SK-N-SH (cell line): ENCODE data around the gene CRB3.

Experiments
- CHD2 ChIP-seq: fragments of 150-350 bp; IDR thresholded peaks from 2 replicates; pipeline ENCODE4 v1.6.1; 2018; ENCODE audit warnings: low read length; ENCODE audit not compliant: partially characterized antibody
- NFIC ChIP-seq: IDR thresholded peaks from 2 replicates; pipeline ENCODE4 v1.4.0; 2012; ENCODE audit warnings: borderline replicate concordance
- POLR2AphosphoS5 ChIP-seq: IDR thresholded peaks from 2 replicates; pipeline ENCODE4 v1.6.1; 2012; ENCODE audit warnings: low read depth, low read length
- RFX5 ChIP-seq: IDR thresholded peaks from 2 replicates; pipeline ENCODE4 v1.6.1; 2012; ENCODE audit warnings: mild to moderate bottlenecking, improper control_type of control experiment, low read length
- SMC3 ChIP-seq: IDR thresholded peaks from 2 replicates; pipeline ENCODE4 v1.6.1; 2012; ENCODE audit warnings: low read depth, low read length, improper control_type of control experiment
- TAF1 ChIP-seq: IDR thresholded peaks from 2 replicates; pipeline ENCODE4 v1.6.1; 2012; ENCODE audit warnings: low read depth, mild to moderate bottlenecking, low read length, moderate library complexity, borderline replicate concordance
- TF ChIP-seq, protein P1 (sequence below): IDR thresholded peaks from 2 replicates; pipeline ENCODE4 v1.4.0; 2012; ENCODE audit warnings: low read depth
- TF ChIP-seq, protein P2 (sequence below): IDR thresholded peaks from 2 replicates; pipeline ENCODE4 v1.4.0; 2012; ENCODE audit warnings: low read depth, borderline replicate concordance
- TF ChIP-seq, protein P3 (sequence below): fragments of 200-600 bp; sonication (generic); IDR thresholded peaks from 2 replicates; pipeline ENCODE4 v1.6.1; 2017; ENCODE audit warnings: antibody characterized with exemption, mild to moderate bottlenecking, moderate library complexity
- TF ChIP-seq, protein P4 (sequence below): IDR thresholded peaks from 2 replicates; pipeline ENCODE4 v1.6.1; 2012; ENCODE audit warnings: mild to moderate bottlenecking, low read depth, low read length, moderate library complexity

DNA sequence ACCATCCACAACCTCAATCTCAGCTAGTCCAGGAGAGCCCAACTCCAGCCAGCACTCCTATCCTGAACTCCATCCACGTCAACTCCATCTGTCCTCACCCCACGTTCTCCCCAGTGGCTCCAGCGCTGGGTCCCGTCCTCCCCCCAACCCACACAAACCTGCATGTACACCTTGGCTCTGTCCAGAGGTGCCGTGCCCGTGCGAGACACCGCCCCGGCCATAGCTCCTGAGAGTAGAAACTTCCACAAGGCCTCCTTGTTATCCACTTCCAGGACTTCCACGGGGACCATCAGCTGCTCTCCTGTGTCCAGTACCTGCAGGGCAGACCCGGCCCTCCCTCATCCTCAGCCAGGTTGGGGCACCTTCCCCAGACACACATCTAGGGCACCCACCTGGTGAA, 32.2 kb upstream of the CRB3 start:
- TF ChIP-seq RFX5 (no peak), POLR2AphosphoS5 (no peak), TAF1 (no peak), SMC3 (no peak), NFIC (no peak), CHD2 (no peak)
- TF ChIP-seq, protein P1, sequence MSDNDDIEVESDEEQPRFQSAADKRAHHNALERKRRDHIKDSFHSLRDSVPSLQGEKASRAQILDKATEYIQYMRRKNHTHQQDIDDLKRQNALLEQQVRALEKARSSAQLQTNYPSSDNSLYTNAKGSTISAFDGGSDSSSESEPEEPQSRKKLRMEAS: no peak
- TF ChIP-seq, protein P2, sequence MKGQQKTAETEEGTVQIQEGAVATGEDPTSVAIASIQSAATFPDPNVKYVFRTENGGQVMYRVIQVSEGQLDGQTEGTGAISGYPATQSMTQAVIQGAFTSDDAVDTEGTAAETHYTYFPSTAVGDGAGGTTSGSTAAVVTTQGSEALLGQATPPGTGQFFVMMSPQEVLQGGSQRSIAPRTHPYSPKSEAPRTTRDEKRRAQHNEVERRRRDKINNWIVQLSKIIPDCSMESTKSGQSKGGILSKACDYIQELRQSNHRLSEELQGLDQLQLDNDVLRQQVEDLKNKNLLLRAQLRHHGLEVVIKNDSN: no peak
- TF ChIP-seq, protein P3, sequence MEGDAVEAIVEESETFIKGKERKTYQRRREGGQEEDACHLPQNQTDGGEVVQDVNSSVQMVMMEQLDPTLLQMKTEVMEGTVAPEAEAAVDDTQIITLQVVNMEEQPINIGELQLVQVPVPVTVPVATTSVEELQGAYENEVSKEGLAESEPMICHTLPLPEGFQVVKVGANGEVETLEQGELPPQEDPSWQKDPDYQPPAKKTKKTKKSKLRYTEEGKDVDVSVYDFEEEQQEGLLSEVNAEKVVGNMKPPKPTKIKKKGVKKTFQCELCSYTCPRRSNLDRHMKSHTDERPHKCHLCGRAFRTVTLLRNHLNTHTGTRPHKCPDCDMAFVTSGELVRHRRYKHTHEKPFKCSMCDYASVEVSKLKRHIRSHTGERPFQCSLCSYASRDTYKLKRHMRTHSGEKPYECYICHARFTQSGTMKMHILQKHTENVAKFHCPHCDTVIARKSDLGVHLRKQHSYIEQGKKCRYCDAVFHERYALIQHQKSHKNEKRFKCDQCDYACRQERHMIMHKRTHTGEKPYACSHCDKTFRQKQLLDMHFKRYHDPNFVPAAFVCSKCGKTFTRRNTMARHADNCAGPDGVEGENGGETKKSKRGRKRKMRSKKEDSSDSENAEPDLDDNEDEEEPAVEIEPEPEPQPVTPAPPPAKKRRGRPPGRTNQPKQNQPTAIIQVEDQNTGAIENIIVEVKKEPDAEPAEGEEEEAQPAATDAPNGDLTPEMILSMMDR: no peak
- TF ChIP-seq, protein P4, sequence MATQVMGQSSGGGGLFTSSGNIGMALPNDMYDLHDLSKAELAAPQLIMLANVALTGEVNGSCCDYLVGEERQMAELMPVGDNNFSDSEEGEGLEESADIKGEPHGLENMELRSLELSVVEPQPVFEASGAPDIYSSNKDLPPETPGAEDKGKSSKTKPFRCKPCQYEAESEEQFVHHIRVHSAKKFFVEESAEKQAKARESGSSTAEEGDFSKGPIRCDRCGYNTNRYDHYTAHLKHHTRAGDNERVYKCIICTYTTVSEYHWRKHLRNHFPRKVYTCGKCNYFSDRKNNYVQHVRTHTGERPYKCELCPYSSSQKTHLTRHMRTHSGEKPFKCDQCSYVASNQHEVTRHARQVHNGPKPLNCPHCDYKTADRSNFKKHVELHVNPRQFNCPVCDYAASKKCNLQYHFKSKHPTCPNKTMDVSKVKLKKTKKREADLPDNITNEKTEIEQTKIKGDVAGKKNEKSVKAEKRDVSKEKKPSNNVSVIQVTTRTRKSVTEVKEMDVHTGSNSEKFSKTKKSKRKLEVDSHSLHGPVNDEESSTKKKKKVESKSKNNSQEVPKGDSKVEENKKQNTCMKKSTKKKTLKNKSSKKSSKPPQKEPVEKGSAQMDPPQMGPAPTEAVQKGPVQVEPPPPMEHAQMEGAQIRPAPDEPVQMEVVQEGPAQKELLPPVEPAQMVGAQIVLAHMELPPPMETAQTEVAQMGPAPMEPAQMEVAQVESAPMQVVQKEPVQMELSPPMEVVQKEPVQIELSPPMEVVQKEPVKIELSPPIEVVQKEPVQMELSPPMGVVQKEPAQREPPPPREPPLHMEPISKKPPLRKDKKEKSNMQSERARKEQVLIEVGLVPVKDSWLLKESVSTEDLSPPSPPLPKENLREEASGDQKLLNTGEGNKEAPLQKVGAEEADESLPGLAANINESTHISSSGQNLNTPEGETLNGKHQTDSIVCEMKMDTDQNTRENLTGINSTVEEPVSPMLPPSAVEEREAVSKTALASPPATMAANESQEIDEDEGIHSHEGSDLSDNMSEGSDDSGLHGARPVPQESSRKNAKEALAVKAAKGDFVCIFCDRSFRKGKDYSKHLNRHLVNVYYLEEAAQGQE: no peak
